ENCODE measurements around the gene DCTD. TPM values are rescaled to one million over a fixed set of nuclear protein-coding genes. Genes with fewer than 3 reads are reported as not detected.

DCTD gene
- total RNA-seq (10 to 100 TPM; 78.8 to 80.1 TPM), polyA plus RNA-seq (10 to 100 TPM; 87.3 to 95.9 (median 93.4) TPM), total RNA-seq (55.3 to 119 (median 60.0) reads per million in 6 experiments)

GRCh38 chr4:182917182-182918043 lies at the start of gene DCTD:
TSS of gene DCTD (minus strand) at chr4:182917386. CDS start at chr4:182915568, 1,818 bp downstream.
- Mint-ChIP-seq H3K4me3 (peak within 1 kb of the TSS; percentile 71 to 94 (median 92)), H3K27me3 (peaks cover 0 to under 1% (median 0%) of the 10 kb centered on the region in 5 donors), H3K27ac (peak within 1 kb of the TSS; percentile 92 to 98 (median 97)), H3K4me1 (peaks cover 24 to 63% (median 50%) of the 10 kb centered on the region in 4 donors), H3K36me3 (peaks cover 2 to 32% (median 10%) of the 10 kb centered on the region in 3 donors), H3K9me3 (no peaks in the 10 kb centered on the region)
- DNase-seq (peak; percentile 56 to 90 (median 77)), ATAC-seq (peak; percentile 74)
- POLR2A ChIA-PET = interaction anchor here (0.6 to 1.9 kb wide), 8 partner anchors 10 to 742 kb away, joined by 3 to 5 read pairs (median 4); partner anchors contain the start of genes CDKN2AIP, RWDD4 and TRAPPC11

- Mint-ChIP-seq H3K27me3 (peaks cover 3 to 19% (median 6%) of the 10 kb centered on the region in 5 donors), H3K9me3 (peaks cover 0 to 11% (median 4%) of the 10 kb centered on the region in 9 donors), H3K4me1 (no peaks in the 10 kb centered on the region), H3K36me3 (no peaks in the 10 kb centered on the region), H3K27ac (no peak overlapping the region), H3K4me3 (no peak overlapping the region)
- ATAC-seq (no peak), DNase-seq (no peak)
- POLR2A ChIA-PET = no interaction called here
Measured at GRCh38 chr4:182960746-182961145, 43.6 kb upstream of the DCTD start.

GRCh38 chr4:182960228-182960627 lies 43.0 kb upstream of the DCTD start:
- no peak for DNase-seq
- Mint-ChIP-seq H3K27me3 (peaks cover 3 to 14% (median 4%) of the 10 kb centered on the region in 5 donors), H3K9me3 (peaks cover 0 to 11% (median 4%) of the 10 kb centered on the region in 9 donors), H3K27ac (no peak overlapping the region), H3K4me3 (no peak overlapping the region), H3K4me1 (no peaks in the 10 kb centered on the region), H3K36me3 (no peaks in the 10 kb centered on the region)
- POLR2A ChIA-PET = no interaction called here
- no peak for ATAC-seq

- H3K27ac Mint-ChIP-seq = no peak overlapping the region
- H3K9me3 Mint-ChIP-seq = peaks cover 0 to 11% (median 2%) of the 10 kb centered on the region in 9 donors
- POLR2A ChIA-PET = no interaction called here
- H3K27me3 Mint-ChIP-seq = peaks cover 0 to 3% (median 0%) of the 10 kb centered on the region in 5 donors
- H3K36me3 Mint-ChIP-seq = no peaks in the 10 kb centered on the region
- no peaks in the 10 kb centered on the region for H3K4me1 Mint-ChIP-seq
- DNase-seq (no peak), ATAC-seq (no peak)
- no peak overlapping the region for H3K4me3 Mint-ChIP-seq
Measured at GRCh38 chr4:182955411-182955810, 38.2 kb upstream of the DCTD start.

- DNase-seq = no peak
- Mint-ChIP-seq H3K27me3 (peaks cover 10 to 45% (median 19%) of the 10 kb centered on the region in 5 donors), H3K4me3 (no peak overlapping the region), H3K27ac (no peak overlapping the region), H3K4me1 (no peaks in the 10 kb centered on the region), H3K9me3 (no peaks in the 10 kb centered on the region), H3K36me3 (no peaks in the 10 kb centered on the region)
- POLR2A ChIA-PET = no interaction called here
- ATAC-seq = no peak
Measured at GRCh38 chr4:182944484-182945213, 27.5 kb upstream of the DCTD start.

GRCh38 chr4:182939680-182940079 lies 22.5 kb upstream of the DCTD start:
- Mint-ChIP-seq H3K4me3 (no peak overlapping the region), H3K27ac (no peak overlapping the region), H3K27me3 (peaks cover 6 to 27% (median 13%) of the 10 kb centered on the region in 5 donors), H3K4me1 (peaks cover 0 to 4% (median 0%) of the 10 kb centered on the region in 4 donors), H3K9me3 (peaks cover 0 to 2% (median 0%) of the 10 kb centered on the region in 9 donors), H3K36me3 (no peaks in the 10 kb centered on the region)
- DNase-seq (no peak), ATAC-seq (no peak)
- POLR2A ChIA-PET = no interaction called here

GRCh38 chr4:182938205-182938645 lies 21.0 kb upstream of the DCTD start:
- H3K4me3 Mint-ChIP-seq = no peak overlapping the region
- peak; percentile 87 to 99 for ATAC-seq

GRCh38 chr4:182937268-182938204 lies 20.4 kb upstream of the DCTD start:
- H3K27me3 Mint-ChIP-seq = peaks cover 12 to 24% (median 12%) of the 10 kb centered on the region in 5 donors
- H3K27ac Mint-ChIP-seq = peak overlapping the region in 2 of 10 donors; percentile 26 to 42
- no peak for ATAC-seq
- DNase-seq = no peak
- POLR2A ChIA-PET = no interaction called here
- H3K36me3 Mint-ChIP-seq = no peaks in the 10 kb centered on the region
- H3K4me1 Mint-ChIP-seq = peaks cover 0 to 4% (median 0%) of the 10 kb centered on the region in 4 donors
- no peak overlapping the region for H3K4me3 Mint-ChIP-seq
- H3K9me3 Mint-ChIP-seq = peaks cover 0 to 2% (median 0%) of the 10 kb centered on the region in 9 donors

More at GRCh38 chr4:182938205-182938645, 21.0 kb upstream of the DCTD start:
- peaks cover 9 to 25% (median 15%) of the 10 kb centered on the region in 5 donors for H3K27me3 Mint-ChIP-seq
- POLR2A ChIA-PET = no interaction called here
- peaks cover 0 to 4% (median 0%) of the 10 kb centered on the region in 4 donors for H3K4me1 Mint-ChIP-seq
- peaks cover 0 to 2% (median 0%) of the 10 kb centered on the region in 9 donors for H3K9me3 Mint-ChIP-seq
- peak; percentile 23 to 72 (median 55) for DNase-seq
- no peaks in the 10 kb centered on the region for H3K36me3 Mint-ChIP-seq
- peak overlapping the region in 1 of 10 donors; percentile 26 for H3K27ac Mint-ChIP-seq

- peaks cover 0 to 2% (median 0%) of the 10 kb centered on the region in 9 donors for H3K9me3 Mint-ChIP-seq
- no peaks in the 10 kb centered on the region for H3K4me1 Mint-ChIP-seq
- H3K27me3 Mint-ChIP-seq = peaks cover 10 to 18% (median 13%) of the 10 kb centered on the region in 5 donors
- DNase-seq (no peak), ATAC-seq (no peak)
- POLR2A ChIA-PET = interaction anchor here (1.1 kb wide), 1 partner anchor 14 kb away, joined by 4 read pairs; no protein-coding TSS in a partner anchor
- H3K27ac Mint-ChIP-seq = no peak overlapping the region
- H3K36me3 Mint-ChIP-seq = no peaks in the 10 kb centered on the region
- no peak overlapping the region for H3K4me3 Mint-ChIP-seq
Measured at GRCh38 chr4:182932651-182933050, 15.5 kb upstream of the DCTD start.

- Mint-ChIP-seq H3K27me3 (peaks cover 10 to 18% (median 12%) of the 10 kb centered on the region in 5 donors), H3K4me1 (no peaks in the 10 kb centered on the region), H3K36me3 (no peaks in the 10 kb centered on the region), H3K4me3 (no peak overlapping the region), H3K9me3 (peaks cover 0 to 2% (median 0%) of the 10 kb centered on the region in 9 donors), H3K27ac (no peak overlapping the region)
- no peak for DNase-seq
- POLR2A ChIA-PET = no interaction called here
- ATAC-seq = no peak
Measured at GRCh38 chr4:182931691-182932345, 14.6 kb upstream of the DCTD start.

GRCh38 chr4:182930889-182931288 lies 13.7 kb upstream of the DCTD start:
- no peak overlapping the region for H3K4me3 Mint-ChIP-seq
- no peaks in the 10 kb centered on the region for H3K36me3 Mint-ChIP-seq
- POLR2A ChIA-PET = no interaction called here
- no peak for DNase-seq
- peak overlapping the region in 1 of 10 donors; percentile 34 for H3K27ac Mint-ChIP-seq
- peaks cover 0 to under 1% (median 0%) of the 10 kb centered on the region in 9 donors for H3K9me3 Mint-ChIP-seq
- H3K27me3 Mint-ChIP-seq = peaks cover 10 to 18% (median 11%) of the 10 kb centered on the region in 5 donors
- ATAC-seq = no peak
- no peaks in the 10 kb centered on the region for H3K4me1 Mint-ChIP-seq

Data from naive thymus-derived CD8-positive, alpha-beta T cell (primary cell).